ENCODE measurements around the gene EPS8.

Gene EPS8

GRCh38 chr12:15601210-15601800 lies 187.9 kb downstream of the EPS8 start:
- DNase-seq (ENCODE audit: low read depth) = peak; percentile 91

- DNase-seq (ENCODE audit: low read depth) = no peak
These were observed 188.8 kb downstream of the EPS8 start for GRCh38 chr12:15600223-15600935.

GRCh38 chr12:15599266-15600037 lies 189.7 kb downstream of the EPS8 start:
- DNase-seq (ENCODE audit: low read depth) = peak; percentile 5

GRCh38 chr12:15597125-15597830 lies 191.9 kb downstream of the EPS8 start:
- no peak for DNase-seq (ENCODE audit: low read depth)

GRCh38 chr12:15596174-15596573 lies 193.0 kb downstream of the EPS8 start:
- DNase-seq (ENCODE audit: low read depth) = no peak

GRCh38 chr12:15592934-15593333 lies 196.3 kb downstream of the EPS8 start:
- peak; percentile 41 for DNase-seq (ENCODE audit: low read depth)

- DNase-seq (ENCODE audit: low read depth) = no peak
These were observed 197.4 kb downstream of the EPS8 start for GRCh38 chr12:15591811-15592210.

GRCh38 chr12:15590180-15590826 lies 198.9 kb downstream of the EPS8 start:
- peak; percentile 78 for DNase-seq (ENCODE audit: low read depth)

GRCh38 chr12:15589328-15590032 lies 199.7 kb downstream of the EPS8 start:
- no peak for DNase-seq (ENCODE audit: low read depth)

GRCh38 chr12:15584366-15585041 lies 204.7 kb downstream of the EPS8 start:
- DNase-seq (ENCODE audit: low read depth) = peak; percentile 65

- no peak for DNase-seq (ENCODE audit: low read depth)
These were observed 205.4 kb downstream of the EPS8 start for GRCh38 chr12:15583804-15584203.

- DNase-seq (ENCODE audit: low read depth) = no peak
These were observed 208.2 kb downstream of the EPS8 start for GRCh38 chr12:15581006-15581405.

- DNase-seq (ENCODE audit: low read depth) = no peak
These were observed 208.8 kb downstream of the EPS8 start for GRCh38 chr12:15580431-15580830.

- no peak for DNase-seq (ENCODE audit: low read depth)
These were observed 213.3 kb downstream of the EPS8 start for GRCh38 chr12:15575671-15576541.

- DNase-seq (ENCODE audit: low read depth) = no peak
These were observed 214.8 kb downstream of the EPS8 start for GRCh38 chr12:15574353-15574752.
